ENCODE measurements around the gene GABRA4. TPM values are rescaled to one million over a fixed set of nuclear protein-coding genes. Genes with fewer than 3 reads are reported as not detected.

GABRA4 gene
- total and polyA plus RNA-seq, 10 of the 15 experiments (the other 5 are each of a cell fraction or from before 2014, with no cell fraction given), result 0.69 to 14.6 (median 1.1) TPM

GRCh38 chr4:47017081-47017480, 23.7 kb upstream of the GABRA4 start (continued):
- TF ChIP-seq TCF12 (IDR thresholded peaks at IDR 0.05; ENCODE audit: low read depth, low read length) (no peak), YY1 (IDR thresholded peaks at IDR 0.05; ENCODE audit: low read depth, low read length) (no peak), SMAD5 (IDR thresholded peaks at IDR 0.05; ENCODE audit: low read depth) (no peak), STAT1 (conservative IDR thresholded peaks at IDR 0.05) (no peak), NR2F1 (conservative IDR thresholded peaks at IDR 0.05) (no peak)

GRCh38 chr4:47013373-47013772, 20.0 kb upstream of the GABRA4 start:
- Histone ChIP-seq H3K4me3 (no peak overlapping the region), H3K4me1 (ENCODE audit: control insufficient read depth, insufficient read depth, low read length) (peaks cover 4% of the 10 kb centered on the region; the same call in 1 of the 2 replicates), H4K20me1 (ENCODE audit: control insufficient read depth, insufficient read depth) (no peaks in the 10 kb centered on the region), H3K27ac (ENCODE audit: control insufficient read depth, insufficient read depth) (no peak overlapping the region), H3K9ac (ENCODE audit: control insufficient read depth, insufficient read depth, low read length) (no peak overlapping the region), H2AFZ (ENCODE audit: control insufficient read depth, low read depth, low read length) (no peak overlapping the region), H3K36me3 (ENCODE audit: control insufficient read depth in 2 of 2, insufficient read depth in 2 of 2, low read length in 1 of 2) (no peaks in the 10 kb centered on the region), H3K4me2 (ENCODE audit: control insufficient read depth, insufficient read depth) (no peak overlapping the region), H3K79me2 (ENCODE audit: control insufficient read depth, insufficient read depth, low read length) (no peaks in the 10 kb centered on the region), H3K9me3 (replicated peaks; ENCODE audit: control insufficient read depth, insufficient read depth, low read length) (no peaks in the 10 kb centered on the region), H3K27me3 (replicated peaks in 1 of 2; ENCODE audit: control insufficient read depth in 2 of 2, insufficient read depth in 2 of 2, low read length in 1 of 2) (no peaks in the 10 kb centered on the region)
- in situ Hi-C loops (cut with MboI) (no loop called here), intact Hi-C loops (cut with micrococcal nuclease; ENCODE audit: unreplicated experiment) (no loop called here)
- CTCF ChIA-PET, result interaction anchor here (2.9 kb wide), 1 partner anchor 8 kb away, joined by 13 read pairs; no protein-coding TSS in a partner anchor
- no TSS peak for BruUV-seq (replicated peaks)
- SMC1A ChIA-PET (ENCODE audit: uncharacterized antibody, unreplicated experiment), result interaction anchor here (4.4 kb wide), 1 partner anchor 32 kb away, joined by 19 read pairs; no protein-coding TSS in a partner anchor
- 28% methylated on average over 3 of the region's 3 CpGs for WGBS (ENCODE audit: insufficient coverage, insufficient replicate concordance, low lambda C conversion rate, missing lambda C conversion rate)
- POLR2A ChIA-PET, result interaction anchor here (1.4 kb wide), 1 partner anchor 22 kb away, joined by 3 read pairs; no protein-coding TSS in a partner anchor
- FAIRE-seq (no peak), ATAC-seq (no peak), DNase-seq (ENCODE audit: low read depth, low spot score) (no peak)
- RAD21 ChIA-PET (ENCODE audit: unreplicated experiment), result no interaction called here
- TF ChIP-seq IKZF1 (conservative IDR thresholded peaks at IDR 0.05) (no peak), NR2C1 (IDR thresholded peaks at IDR 0.05) (no peak), RELA (IDR thresholded peaks at IDR 0.05; ENCODE audit: borderline replicate concordance, partially characterized antibody) (no peak), NFXL1 (IDR thresholded peaks at IDR 0.05; ENCODE audit: borderline replicate concordance) (no peak), MTA3 (IDR thresholded peaks at IDR 0.05; ENCODE audit: borderline replicate concordance, low read length) (no peak), FOXK2 (IDR thresholded peaks at IDR 0.05) (no peak), CREB1 (IDR thresholded peaks at IDR 0.05; ENCODE audit: low read depth) (no peak), ZNF24 (IDR thresholded peaks at IDR 0.05) (no peak), SMARCA5 (IDR thresholded peaks at IDR 0.05) (no peak), SMAD5 (IDR thresholded peaks at IDR 0.05; ENCODE audit: low read depth) (no peak), SMAD1 (IDR thresholded peaks at IDR 0.05; ENCODE audit: low read depth, partially characterized antibody) (no peak), TCF7 (IDR thresholded peaks at IDR 0.05; ENCODE audit: borderline replicate concordance) (no peak), ZBED1 (IDR thresholded peaks at IDR 0.05; ENCODE audit: borderline replicate concordance) (no peak), ZNF384 (IDR thresholded peaks at IDR 0.05; ENCODE audit: borderline replicate concordance, low read depth, low read length) (no peak), E4F1 (IDR thresholded peaks at IDR 0.05; ENCODE audit: borderline replicate concordance, partially characterized antibody) (no peak), TAF1 (IDR thresholded peaks at IDR 0.05; ENCODE audit: borderline replicate concordance, low read depth, low read length) (no peak), CBFB (IDR thresholded peaks at IDR 0.05; ENCODE audit: low read depth) (no peak), REST (IDR thresholded peaks at IDR 0.05; ENCODE audit: low read depth, low read length) (no peak)
